Adipocyte (in vitro differentiated cells): ENCODE data around the gene MAP2K3.

Source experiments
- DNase-seq: peaks from one replicate; pipeline ENCODE4 v3.0.0-alpha.2; 2015; ENCODE audit warnings: low read depth
- H3K27me3 ChIP-seq: replicated peaks from 2 replicates; pipeline ENCODE4 v1.7.0; 2013; ENCODE audit warnings: mild to moderate bottlenecking, low read length, moderate library complexity; ENCODE audit not compliant: control insufficient read depth, insufficient read depth
- H3K36me3 ChIP-seq: 2 replicates; pipeline ENCODE4 v1.7.0; 2013; ENCODE audit warnings: low read length, mild to moderate bottlenecking, moderate library complexity; ENCODE audit not compliant: control insufficient read depth, insufficient read depth, severe bottlenecking
- H3K4me1 ChIP-seq: 2 replicates; pipeline ENCODE4 v1.7.0; 2013; ENCODE audit warnings: mild to moderate bottlenecking, low read length, moderate library complexity; ENCODE audit not compliant: control insufficient read depth, insufficient read depth
- H3K4me3 ChIP-seq: 2 replicates; pipeline ENCODE4 v1.7.0; 2013; ENCODE audit warnings: mild to moderate bottlenecking, low read length, moderate library complexity
- H3K9ac ChIP-seq: 2 replicates; pipeline ENCODE4 v1.7.0; 2013; ENCODE audit warnings: mild to moderate bottlenecking, low read length, moderate library complexity
- H3K9me3 ChIP-seq: 2 replicates; pipeline ENCODE4 v1.7.0; 2013; ENCODE audit warnings: mild to moderate bottlenecking, low read length, moderate library complexity; ENCODE audit not compliant: control insufficient read depth

MAP2K3 gene

DNA sequence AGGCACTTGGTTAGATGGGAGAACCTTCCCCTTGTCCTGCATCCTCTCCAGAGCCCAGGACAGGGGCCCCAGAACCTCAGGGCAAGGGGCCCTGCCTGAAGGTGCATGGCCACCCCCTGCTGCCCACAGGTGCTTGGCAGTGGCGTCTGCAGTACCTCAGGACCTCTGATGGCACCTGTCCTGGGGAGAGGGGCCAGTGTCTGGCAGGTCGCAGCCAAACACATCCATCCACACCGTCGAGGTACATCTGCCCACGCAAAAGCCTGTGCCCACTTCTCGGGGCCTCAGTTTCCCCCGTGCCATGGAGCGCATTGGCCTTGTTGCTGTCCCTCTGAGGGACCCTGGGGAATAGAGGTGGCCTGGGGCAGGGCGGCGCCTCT, 9.3 kb downstream of the MAP2K3 start:
- no peak for DNase-seq
- Histone ChIP-seq H3K9me3 (no peaks in the 10 kb centered on the region), H3K4me3 (no peak overlapping the region), H3K4me1 (peaks cover 24% of the 10 kb centered on the region), H3K36me3 (peaks cover 26% of the 10 kb centered on the region), H3K27me3 (no peaks in the 10 kb centered on the region), H3K9ac (no peak overlapping the region)

DNA sequence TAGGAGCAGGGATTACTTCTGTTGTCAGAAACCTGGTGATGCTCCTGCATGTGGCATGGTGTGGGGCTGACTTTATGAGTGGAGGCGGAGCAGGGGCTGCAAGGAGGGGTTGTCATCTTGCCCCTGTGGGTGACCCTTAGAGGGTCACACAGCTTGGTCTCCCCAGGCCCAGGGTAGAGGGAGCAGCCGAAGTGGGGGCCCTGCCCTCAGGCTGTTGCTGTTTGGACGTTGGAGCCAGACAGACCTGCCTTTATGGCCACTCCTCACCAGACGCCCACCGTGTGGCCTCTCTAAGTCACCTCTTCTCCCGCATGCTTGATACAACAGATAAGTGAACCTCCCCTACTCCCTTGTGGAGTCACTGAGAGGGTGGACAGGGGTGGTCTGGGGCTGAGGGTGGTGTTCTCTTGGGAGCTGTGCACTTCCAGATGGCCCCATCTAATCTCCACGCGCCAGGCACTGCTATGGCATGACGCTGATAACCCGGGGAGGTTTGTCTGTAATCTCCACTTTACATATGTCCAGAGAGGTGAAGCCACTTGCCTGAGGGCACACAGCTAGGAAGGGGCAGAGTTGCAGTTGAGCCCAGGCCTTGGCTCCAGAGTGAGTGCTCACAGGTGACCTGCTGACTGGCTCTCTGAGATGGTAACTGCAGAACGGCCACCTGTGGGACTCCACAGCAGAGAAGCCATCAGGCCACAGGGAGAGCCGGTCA, 10.0 kb downstream of the MAP2K3 start:
- no peaks in the 10 kb centered on the region for H3K27me3 ChIP-seq
- no peaks in the 10 kb centered on the region for H3K9me3 ChIP-seq
- DNase-seq = no peak
- no peak overlapping the region for H3K9ac ChIP-seq
- peaks cover 32% of the 10 kb centered on the region for H3K36me3 ChIP-seq
- no peak overlapping the region for H3K4me3 ChIP-seq
- peaks cover 18% of the 10 kb centered on the region for H3K4me1 ChIP-seq

DNA sequence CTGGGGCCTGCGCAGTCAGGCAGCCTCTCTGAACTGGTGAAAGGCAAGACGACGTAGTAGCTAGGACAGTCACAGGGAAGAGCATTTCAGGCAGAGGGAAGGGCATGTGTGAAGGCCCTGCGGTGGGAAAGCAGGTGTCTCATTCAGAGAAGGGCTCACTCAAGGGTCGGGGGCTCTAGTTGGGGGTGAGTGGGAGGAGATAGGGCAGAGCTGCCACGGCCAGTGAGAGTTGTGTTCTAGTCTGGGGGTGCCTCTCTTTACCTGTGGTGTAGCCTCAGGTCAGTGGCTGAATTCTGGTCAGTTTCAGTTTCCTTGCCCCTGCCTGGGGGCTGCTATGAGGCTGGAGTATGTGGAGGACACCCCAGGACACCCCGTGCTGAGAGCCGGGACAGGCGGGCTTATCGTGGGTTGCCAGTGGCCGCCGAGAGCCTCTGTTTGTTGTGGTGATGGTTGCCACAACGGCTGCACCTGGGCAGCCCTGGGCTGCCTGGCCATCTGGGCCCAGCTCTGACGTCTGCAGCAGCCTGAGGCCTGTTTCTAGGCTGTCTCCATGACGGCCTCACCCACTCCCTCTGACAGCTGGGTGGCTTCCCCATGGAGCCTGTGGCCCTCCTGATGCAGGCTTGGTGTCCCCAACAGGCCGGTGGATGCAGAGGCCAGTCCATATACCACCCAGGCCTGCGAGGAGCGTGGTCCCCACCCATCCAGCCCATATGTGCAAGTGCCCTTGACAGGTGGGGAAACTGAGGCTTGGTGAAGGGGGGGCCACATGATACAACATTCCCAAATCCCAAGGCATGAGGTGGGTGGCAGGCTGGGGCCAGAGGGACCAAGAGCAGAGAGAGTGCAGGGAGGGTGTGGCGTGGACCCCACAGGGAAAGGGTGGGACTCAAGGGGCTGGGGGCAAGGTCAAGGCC, 10.8 kb downstream of the MAP2K3 start:
- DNase-seq = no peak
- peaks cover 40% of the 10 kb centered on the region for H3K36me3 ChIP-seq
- H3K27me3 ChIP-seq = no peaks in the 10 kb centered on the region
- H3K4me1 ChIP-seq = peaks cover 9% of the 10 kb centered on the region
- no peaks in the 10 kb centered on the region for H3K9me3 ChIP-seq
- H3K4me3 ChIP-seq = no peak overlapping the region
- no peak overlapping the region for H3K9ac ChIP-seq

DNA sequence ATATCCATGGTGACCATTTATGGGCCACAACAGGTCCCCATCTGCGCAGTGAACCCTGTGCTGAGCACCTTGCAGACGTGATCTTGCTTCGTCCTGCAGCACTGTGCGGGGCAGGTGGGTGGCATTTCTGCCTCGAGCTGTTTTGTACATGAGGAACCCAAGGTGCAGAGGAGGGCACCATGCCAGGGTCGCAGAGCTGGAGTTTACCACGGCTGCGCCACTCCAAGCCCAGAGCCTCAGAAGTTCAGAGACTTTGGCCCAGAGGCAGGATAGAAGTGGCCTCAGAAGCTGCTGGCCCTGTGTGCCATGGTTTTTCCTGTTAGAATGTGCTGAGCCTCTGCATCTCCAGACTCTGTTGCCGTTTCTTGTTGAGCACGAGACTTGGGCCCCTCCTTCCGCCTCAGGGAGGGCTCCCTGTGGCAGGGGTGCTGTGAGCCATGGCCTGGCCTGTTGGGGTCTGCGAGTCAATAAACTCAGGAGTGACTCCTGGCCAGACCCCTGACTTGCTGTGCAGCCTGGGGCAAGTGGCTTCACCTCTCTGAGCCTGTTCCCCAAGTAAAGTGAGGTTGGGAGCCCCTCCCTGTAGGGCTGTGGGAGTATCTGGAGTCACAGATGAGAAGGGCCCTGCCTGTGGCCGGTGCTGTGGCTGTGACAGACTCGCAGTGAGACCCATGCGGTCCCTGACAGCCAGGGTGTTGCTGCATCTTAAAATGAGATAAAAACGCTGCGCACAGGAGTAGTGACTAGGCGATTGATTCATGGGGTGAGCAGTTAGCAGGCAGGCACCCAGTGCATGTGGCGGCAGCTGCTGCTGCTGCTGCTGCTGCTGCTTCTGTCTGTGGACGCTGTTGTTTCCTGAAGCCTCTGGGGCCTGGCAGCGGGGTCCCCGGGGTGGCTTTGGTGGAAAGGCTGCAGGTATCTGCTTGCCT, 11.8 kb downstream of the MAP2K3 start:
- Histone ChIP-seq H3K36me3 (peaks cover 49% of the 10 kb centered on the region), H3K4me3 (no peak overlapping the region), H3K27me3 (no peaks in the 10 kb centered on the region), H3K9ac (peak overlapping the region; percentile 18), H3K9me3 (no peaks in the 10 kb centered on the region), H3K4me1 (peaks cover 8% of the 10 kb centered on the region)
- no peak for DNase-seq

DNA sequence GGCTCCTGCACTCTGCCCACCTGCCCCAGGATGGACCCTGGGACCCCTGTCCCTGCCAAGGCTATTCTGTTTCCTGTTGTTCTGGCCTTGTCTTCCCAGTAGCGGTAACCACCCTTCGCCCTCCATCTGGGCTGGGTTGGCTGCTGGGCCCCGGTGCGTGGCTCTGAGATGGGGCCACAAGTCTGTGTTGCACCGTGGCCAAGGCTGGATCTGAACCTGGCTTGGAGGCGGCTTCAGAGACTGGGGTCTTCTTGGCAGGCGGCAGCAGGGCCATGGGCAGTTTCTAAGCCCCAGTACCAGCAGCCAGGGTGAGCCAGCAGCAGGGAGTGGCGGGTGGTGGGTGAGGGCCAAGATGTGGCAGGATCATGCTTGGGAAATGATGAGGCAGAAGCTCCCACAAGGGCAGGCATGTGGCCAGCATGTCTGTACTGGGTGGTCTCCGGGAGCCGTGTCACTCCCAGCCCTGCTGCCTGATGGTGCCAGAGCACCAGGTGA, 12.6 kb downstream of the MAP2K3 start:
- Histone ChIP-seq H3K4me1 (peaks cover 8% of the 10 kb centered on the region), H3K27me3 (no peaks in the 10 kb centered on the region), H3K4me3 (no peak overlapping the region), H3K9ac (no peak overlapping the region), H3K9me3 (no peaks in the 10 kb centered on the region), H3K36me3 (peaks cover 49% of the 10 kb centered on the region)
- no peak for DNase-seq

DNA sequence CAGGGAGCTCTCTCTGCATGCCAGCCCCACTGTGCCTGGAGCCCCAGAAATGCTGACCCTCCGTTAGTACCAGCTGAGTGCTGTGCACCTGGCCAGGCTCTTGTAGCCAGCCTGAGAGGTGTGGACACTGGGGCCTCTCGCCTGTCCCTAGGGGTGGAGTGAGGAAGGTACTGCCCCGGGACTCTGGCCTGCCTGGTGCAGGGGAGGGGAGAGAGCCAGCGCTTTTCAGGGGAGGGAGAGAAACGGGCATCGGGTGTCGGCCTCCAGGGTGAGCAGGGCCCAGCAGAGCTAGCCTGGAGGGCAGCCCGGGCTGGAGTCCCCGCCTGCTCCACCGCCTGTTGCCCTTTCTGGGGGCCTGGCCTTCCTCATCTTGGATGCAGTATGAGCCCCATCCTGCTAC, 13.1 kb downstream of the MAP2K3 start:
- Histone ChIP-seq H3K9ac (peak overlapping the region; percentile 10), H3K27me3 (no peaks in the 10 kb centered on the region), H3K4me1 (peaks cover 8% of the 10 kb centered on the region), H3K4me3 (no peak overlapping the region), H3K36me3 (peaks cover 51% of the 10 kb centered on the region), H3K9me3 (no peaks in the 10 kb centered on the region)
- no peak for DNase-seq

DNA sequence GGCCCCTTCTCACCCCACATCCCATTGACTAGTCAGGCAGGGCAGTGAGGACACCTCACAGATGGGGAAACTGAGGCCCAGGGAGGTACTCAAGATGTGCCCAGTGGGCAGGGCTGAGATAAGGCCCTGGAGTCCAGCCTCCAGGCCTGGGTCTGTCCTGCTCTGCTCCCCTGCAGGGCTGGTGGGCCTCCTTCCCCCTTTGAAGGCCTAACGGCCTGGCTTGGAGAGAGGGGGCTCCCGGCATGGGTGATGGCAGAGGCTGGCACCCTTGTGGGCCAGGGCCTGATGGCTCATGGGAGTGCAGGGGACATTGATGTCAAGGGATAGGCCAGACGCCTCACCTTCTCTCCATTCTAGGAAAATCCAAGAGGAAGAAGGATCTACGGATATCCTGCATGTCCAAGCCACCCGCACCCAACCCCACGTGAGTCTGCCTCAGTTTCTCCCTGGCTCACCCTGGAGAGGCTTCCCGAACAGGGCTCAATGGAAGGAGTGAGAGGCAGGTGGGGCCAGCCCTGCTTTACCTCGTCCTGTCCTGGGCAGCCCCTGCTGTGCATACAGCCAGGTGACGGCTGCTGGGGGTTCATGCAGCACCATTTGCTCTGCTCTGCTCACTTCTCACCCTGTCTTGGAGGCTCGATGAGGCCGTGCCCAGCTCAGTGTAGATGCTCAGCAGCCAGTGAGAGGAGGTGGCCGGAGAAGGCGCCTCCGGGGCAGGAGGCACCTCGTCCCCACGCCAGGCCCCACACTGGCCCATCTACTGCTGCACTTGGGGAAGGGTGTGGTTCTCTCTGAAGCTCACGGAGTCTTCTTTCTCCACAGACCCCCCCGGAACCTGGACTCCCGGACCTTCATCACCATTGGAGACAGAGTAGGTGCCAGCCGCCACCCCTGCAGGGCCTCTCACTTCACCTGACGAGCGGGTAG, 13.8 kb downstream of the MAP2K3 start:
- no peaks in the 10 kb centered on the region for H3K9me3 ChIP-seq
- H3K9ac ChIP-seq = no peak overlapping the region
- no peaks in the 10 kb centered on the region for H3K27me3 ChIP-seq
- peaks cover 8% of the 10 kb centered on the region for H3K4me1 ChIP-seq
- no peak for DNase-seq
- H3K36me3 ChIP-seq = peaks cover 55% of the 10 kb centered on the region
- no peak overlapping the region for H3K4me3 ChIP-seq

DNA sequence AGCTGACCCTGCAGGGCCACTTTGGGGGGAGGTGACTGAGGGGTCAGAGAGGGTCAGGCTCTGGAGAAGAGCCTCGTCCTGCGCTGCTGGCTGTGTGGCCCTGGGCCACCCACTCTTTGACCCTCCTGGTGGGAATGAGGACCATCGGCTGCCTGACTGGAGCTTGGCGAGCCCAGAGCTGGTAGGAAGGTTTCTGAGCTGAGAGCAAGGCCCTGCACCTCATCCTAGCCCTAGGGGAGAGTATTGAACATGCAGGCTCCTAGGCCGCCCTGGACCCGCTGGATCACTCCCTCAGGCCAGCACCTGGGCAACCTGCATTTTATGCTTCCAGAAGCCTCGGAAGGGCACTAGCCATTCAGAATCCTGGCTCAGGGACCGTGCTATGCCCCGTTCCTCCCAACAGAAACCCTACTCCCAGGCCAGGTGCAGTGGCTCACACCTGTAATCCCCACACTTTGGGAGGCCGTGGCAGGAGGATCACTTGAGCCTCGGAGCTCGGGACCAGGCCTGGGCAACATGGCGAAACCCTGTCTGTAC, 14.5 kb downstream of the MAP2K3 start:
- Histone ChIP-seq H3K4me1 (peaks cover 8% of the 10 kb centered on the region), H3K4me3 (no peak overlapping the region), H3K36me3 (peaks cover 62% of the 10 kb centered on the region), H3K9me3 (no peaks in the 10 kb centered on the region), H3K27me3 (no peaks in the 10 kb centered on the region), H3K9ac (no peak overlapping the region)
- DNase-seq = no peak

DNA sequence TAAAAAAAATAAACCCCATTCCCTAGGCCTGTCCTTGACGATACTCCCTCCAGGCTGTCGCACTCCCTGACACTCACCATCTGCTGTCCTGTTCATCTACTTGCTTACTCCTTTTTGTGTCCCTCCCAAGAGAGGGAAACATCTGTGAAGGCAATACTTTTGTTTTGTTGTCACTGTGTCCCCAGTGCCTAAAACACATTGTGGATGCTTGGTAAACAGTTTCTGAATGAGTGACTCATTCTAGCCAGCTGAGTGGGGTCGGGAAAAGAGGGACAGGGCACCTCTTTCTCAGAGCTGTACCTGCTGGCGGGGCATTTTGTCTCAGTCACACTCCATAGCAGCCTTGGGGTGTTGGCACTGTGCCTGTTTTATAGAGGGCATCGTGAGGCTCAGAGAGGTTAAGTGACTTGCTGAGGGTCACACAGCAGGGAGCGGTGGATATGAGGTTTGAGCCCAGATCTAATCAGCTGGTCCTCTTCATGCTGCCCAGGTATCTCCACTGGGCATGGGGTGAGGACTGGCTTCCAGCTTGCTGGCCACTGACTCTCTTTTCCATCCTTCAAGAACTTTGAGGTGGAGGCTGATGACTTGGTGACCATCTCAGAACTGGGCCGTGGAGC, 15.6 kb downstream of the MAP2K3 start:
- Histone ChIP-seq H3K27me3 (no peaks in the 10 kb centered on the region), H3K9ac (no peak overlapping the region), H3K4me3 (no peak overlapping the region), H3K4me1 (peaks cover 8% of the 10 kb centered on the region), H3K9me3 (no peaks in the 10 kb centered on the region), H3K36me3 (peaks cover 63% of the 10 kb centered on the region)
- no peak for DNase-seq
